HUDEP-2 (cell line): ENCODE data around the gene DNAL4.
"Not testable (repeated sequence)": the region's sequence is repeated elsewhere in the genome, so short reads cannot be mapped to it uniquely, and the experiment has no call there.

Source experiments
- DNase-seq, 76 experiments: peaks; one replicate each; lab custom pipeline; 2025; ENCODE audit not compliant: unreplicated experiment in 76 of 76; lab: John Stamatoyannopoulos, UW

DNAL4 gene

GRCh38 chr22:38828191-38828590 lies 34.2 kb upstream of the DNAL4 start:
- DNase-seq = no peak

GRCh38 chr22:38827510-38827909 lies 33.6 kb upstream of the DNAL4 start:
- DNase-seq = no peak

GRCh38 chr22:38826801-38827200 lies 32.9 kb upstream of the DNAL4 start:
- no peak for DNase-seq

- DNase-seq = no peak
These were observed 32.4 kb upstream of the DNAL4 start for GRCh38 chr22:38826386-38826785.

GRCh38 chr22:38824585-38824984 lies 30.6 kb upstream of the DNAL4 start:
- DNase-seq = peak in 66 of 76 experiments; percentile 4 to 76 (median 48)

GRCh38 chr22:38823637-38824036 lies 29.7 kb upstream of the DNAL4 start:
- no peak for DNase-seq

GRCh38 chr22:38823076-38823475 lies 29.1 kb upstream of the DNAL4 start:
- no peak for DNase-seq

- no peak for DNase-seq
These were observed 26.1 kb upstream of the DNAL4 start for GRCh38 chr22:38820020-38820419.

GRCh38 chr22:38819387-38819940 lies 25.5 kb upstream of the DNAL4 start:
- DNase-seq = no peak

- no peak for DNase-seq
These were observed 23.3 kb upstream of the DNAL4 start for GRCh38 chr22:38817196-38817595.

GRCh38 chr22:38815842-38816241 lies 21.9 kb upstream of the DNAL4 start:
- DNase-seq = no peak

GRCh38 chr22:38811241-38811640 lies 17.3 kb upstream of the DNAL4 start:
- no peak for DNase-seq

GRCh38 chr22:38805041-38805593 lies 11.2 kb upstream of the DNAL4 start:
- not testable (repeated sequence) for DNase-seq

- DNase-seq = no peak
These were observed 8.8 kb upstream of the DNAL4 start for GRCh38 chr22:38802671-38803121.

GRCh38 chr22:38799265-38800002 lies 5.5 kb upstream of the DNAL4 start:
- no peak for DNase-seq

GRCh38 chr22:38798496-38798895 lies 4.6 kb upstream of the DNAL4 start:
- DNase-seq = no peak

- DNase-seq = no peak
These were observed 2.5 kb upstream of the DNAL4 start for GRCh38 chr22:38796262-38796957.

GRCh38 chr22:38795569-38795968 lies 1.6 kb upstream of the DNAL4 start:
- no peak for DNase-seq

GRCh38 chr22:38793317-38793716 lies 626 bp downstream of the DNAL4 start:
- DNase-seq = no peak

GRCh38 chr22:38792833-38793232 lies 1.1 kb downstream of the DNAL4 start:
- DNase-seq = no peak

GRCh38 chr22:38789606-38790005 lies 4.3 kb downstream of the DNAL4 start:
- no peak for DNase-seq

- DNase-seq = no peak
These were observed 5.1 kb downstream of the DNAL4 start for GRCh38 chr22:38788846-38789245.
